ENCODE results near the gene CNST.
"Not testable (repeated sequence)": the region's sequence is repeated elsewhere in the genome, so short reads cannot be mapped to it uniquely, and the experiment has no call there.

The CNST gene

GRCh38 chr1:246669659-246670058 lies 103.4 kb downstream of the CNST start:
- DNase-seq (ENCODE audit: low read depth in 2 of 3, low spot score in 2 of 3) = no peak

- no peak for DNase-seq (ENCODE audit: low read depth in 2 of 3, low spot score in 2 of 3)
These were observed 107.8 kb downstream of the CNST start for GRCh38 chr1:246674049-246674448.

- no peak for DNase-seq (ENCODE audit: low read depth in 2 of 3, low spot score in 2 of 3)
These were observed 111.6 kb downstream of the CNST start for GRCh38 chr1:246677842-246678241.

- DNase-seq (ENCODE audit: low read depth in 2 of 3, low spot score in 2 of 3) = no peak
These were observed 112.8 kb downstream of the CNST start for GRCh38 chr1:246678816-246679793.

GRCh38 chr1:246679794-246680177 lies 113.5 kb downstream of the CNST start:
- DNase-seq (ENCODE audit: low read depth in 2 of 3, low spot score in 2 of 3) = no peak

- no peak for DNase-seq (ENCODE audit: low read depth in 2 of 3, low spot score in 2 of 3)
These were observed 113.9 kb downstream of the CNST start for GRCh38 chr1:246680190-246680589.

- no peak for DNase-seq (ENCODE audit: low read depth in 2 of 3, low spot score in 2 of 3)
These were observed 114.5 kb downstream of the CNST start for GRCh38 chr1:246680696-246681130.

GRCh38 chr1:246681900-246682895 lies 115.9 kb downstream of the CNST start:
- no peak for DNase-seq (ENCODE audit: low read depth in 2 of 3, low spot score in 2 of 3)

- no peak for DNase-seq (ENCODE audit: low read depth in 2 of 3, low spot score in 2 of 3)
These were observed 117.3 kb downstream of the CNST start for GRCh38 chr1:246683521-246683920.

GRCh38 chr1:246687002-246687401 lies 120.7 kb downstream of the CNST start:
- no peak for DNase-seq (ENCODE audit: low read depth in 2 of 3, low spot score in 2 of 3)

GRCh38 chr1:246689409-246690008 lies 123.3 kb downstream of the CNST start:
- DNase-seq (ENCODE audit: low read depth in 2 of 3, low spot score in 2 of 3) = peak in 1 of 3 experiments; percentile 18

- DNase-seq (ENCODE audit: low read depth in 2 of 3, low spot score in 2 of 3) = no peak
These were observed 123.8 kb downstream of the CNST start for GRCh38 chr1:246690100-246690499.

- no peak for DNase-seq (ENCODE audit: low read depth in 2 of 3, low spot score in 2 of 3)
These were observed 125.6 kb downstream of the CNST start for GRCh38 chr1:246691622-246692495.

- not testable (repeated sequence) for DNase-seq (ENCODE audit: low read depth in 2 of 3, low spot score in 2 of 3)
These were observed 128.1 kb downstream of the CNST start for GRCh38 chr1:246694213-246694895.

GRCh38 chr1:246695136-246695535 lies 128.9 kb downstream of the CNST start:
- DNase-seq (ENCODE audit: low read depth in 2 of 3, low spot score in 2 of 3) = no peak

- DNase-seq (ENCODE audit: low read depth in 2 of 3, low spot score in 2 of 3) = no peak
These were observed 129.4 kb downstream of the CNST start for GRCh38 chr1:246695666-246696065.

- DNase-seq (ENCODE audit: low read depth in 2 of 3, low spot score in 2 of 3) = no peak
These were observed 132.3 kb downstream of the CNST start for GRCh38 chr1:246698466-246699094.

GRCh38 chr1:246699095-246699735 lies 133.0 kb downstream of the CNST start:
- DNase-seq (ENCODE audit: low read depth in 2 of 3, low spot score in 2 of 3) = peak; percentile 18 to 59 (median 49)

GRCh38 chr1:246703581-246703980 lies 137.3 kb downstream of the CNST start:
- DNase-seq (ENCODE audit: low read depth in 2 of 3, low spot score in 2 of 3) = no peak

All from activated CD8-positive, alpha-beta memory T cell treated with anti-CD3 and anti-CD28 coated beads for 48 hours (primary cell).